NCI-H524 treated with DMSO at 0.1 percent for 48 hours (cell line): ENCODE data around the gene INO80C.

Experiments used
- DNase-seq: peaks from one replicate; lab custom pipeline; 2025; lab: John Stamatoyannopoulos, UW

Gene INO80C

DNA sequence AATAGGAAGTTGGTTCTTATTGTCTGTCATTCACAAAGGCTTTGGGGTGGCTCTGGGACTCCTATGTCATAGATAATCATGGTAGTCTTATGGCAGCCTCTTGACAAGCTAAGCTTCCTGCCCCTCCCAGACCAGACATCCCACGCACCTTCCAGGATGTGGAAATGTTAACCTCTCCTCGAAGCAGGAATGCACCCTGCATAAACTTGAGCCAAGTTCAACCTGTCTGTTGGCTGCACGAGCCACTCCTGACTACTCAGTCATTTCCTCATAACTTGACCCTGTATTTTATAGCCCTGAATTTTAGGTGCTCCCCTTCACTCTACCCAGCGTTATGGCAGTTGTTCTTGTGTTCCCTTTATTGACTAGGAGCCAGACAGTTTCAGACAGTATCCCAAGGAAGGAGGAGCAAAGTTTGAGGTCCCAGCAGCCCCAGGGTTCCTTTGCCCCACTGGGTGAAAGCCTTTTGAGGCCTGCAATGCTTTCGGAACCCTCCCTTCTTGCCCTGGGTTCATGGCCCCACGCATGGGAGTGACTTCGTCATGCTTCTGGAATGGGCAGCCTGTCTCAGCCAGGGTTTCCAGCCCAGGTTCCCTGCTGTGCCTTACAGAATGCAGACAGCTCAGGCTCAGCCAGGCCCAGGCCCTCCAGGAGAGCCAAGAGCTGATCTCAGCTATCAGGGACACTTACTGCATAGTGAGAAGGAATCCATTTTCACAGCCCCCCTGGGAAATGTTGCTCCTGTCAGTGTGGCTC is 15.6 kb upstream of the INO80C start:
- DNase-seq = no peak

DNA sequence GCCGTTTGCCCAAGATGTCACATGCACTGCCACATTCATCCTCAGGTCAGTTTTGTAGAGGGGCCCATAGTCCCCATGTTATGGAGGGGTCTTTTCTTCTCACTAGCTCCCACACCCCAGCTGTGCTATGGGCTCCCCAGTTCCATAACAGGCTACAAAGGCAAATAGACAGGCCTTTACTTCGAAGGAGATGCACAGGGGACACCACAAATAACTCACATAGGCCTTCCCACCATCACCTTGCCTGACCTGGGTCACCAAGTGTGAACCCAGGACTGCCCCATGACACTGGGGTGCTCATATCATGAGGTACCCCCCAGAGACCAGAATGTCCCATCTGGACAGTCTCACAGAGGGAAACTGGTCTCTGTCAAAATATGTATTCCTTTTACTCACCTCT is 15.0 kb upstream of the INO80C start:
- DNase-seq = no peak

DNA sequence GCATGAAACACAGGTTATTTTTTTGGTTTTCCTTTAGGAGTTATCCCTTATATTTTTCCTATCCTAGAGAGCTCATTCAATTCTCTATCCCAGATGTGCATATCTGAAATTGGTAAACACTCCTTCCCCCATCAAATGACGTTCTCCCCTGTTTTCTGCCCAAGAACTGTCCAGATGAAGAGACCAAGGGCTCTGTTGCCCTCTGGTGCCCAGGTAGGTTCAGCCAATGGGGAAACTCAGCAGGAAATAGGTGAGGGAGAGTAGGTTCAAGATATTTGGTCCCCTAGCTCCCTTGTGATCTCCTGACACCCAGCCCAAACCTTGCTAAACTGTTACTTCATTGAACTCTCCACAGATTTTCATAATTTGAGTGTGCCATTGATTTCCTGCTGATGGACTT is 14.1 kb upstream of the INO80C start:
- DNase-seq = no peak

DNA sequence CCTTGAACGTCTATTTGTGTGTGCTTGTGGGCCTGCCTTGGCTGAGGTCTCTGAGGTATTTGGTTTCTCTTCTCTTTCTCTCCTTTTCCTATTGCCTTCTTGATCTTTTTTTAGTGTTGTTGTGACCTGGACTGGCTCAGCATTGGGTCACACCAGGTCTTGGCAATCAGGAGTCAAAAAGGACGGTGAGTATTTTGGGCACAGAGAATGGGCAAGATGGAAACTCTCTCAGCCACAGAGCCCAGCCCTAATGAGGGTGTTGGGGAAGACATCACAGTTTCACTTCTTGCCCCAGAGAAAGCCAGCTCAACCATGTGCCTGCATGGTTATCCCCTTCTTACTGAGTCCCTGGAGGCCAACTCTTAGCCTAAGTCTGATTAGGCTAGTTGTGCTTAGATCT is 13.7 kb upstream of the INO80C start:
- DNase-seq = no peak

DNA sequence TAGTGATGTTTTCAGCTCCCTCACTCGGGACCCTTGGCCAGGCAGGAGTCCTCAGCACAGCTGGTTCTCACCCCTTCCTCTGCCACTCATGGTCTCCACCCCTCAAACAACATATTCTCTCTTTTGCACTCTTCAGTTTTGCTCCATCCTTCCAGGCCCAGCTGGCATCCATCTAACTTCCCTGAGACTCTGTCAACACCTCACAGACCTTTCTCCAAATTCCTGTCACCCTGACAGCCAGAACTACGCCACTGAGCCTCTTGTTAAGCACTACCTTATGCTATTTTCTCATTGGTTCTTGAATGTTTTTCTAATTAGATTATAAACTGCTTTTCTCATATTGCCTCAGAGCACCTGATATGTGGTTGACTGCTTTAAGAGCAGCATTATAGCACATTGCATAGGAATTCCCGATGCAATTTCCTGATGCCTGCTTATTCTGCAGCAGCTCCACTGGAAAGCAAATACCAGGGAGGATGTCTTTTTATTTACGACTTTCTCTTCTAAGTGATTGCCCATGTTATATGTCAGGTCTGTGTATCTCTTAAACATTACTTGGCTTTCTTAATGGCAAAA is 12.4 kb upstream of the INO80C start:
- DNase-seq = no peak

DNA sequence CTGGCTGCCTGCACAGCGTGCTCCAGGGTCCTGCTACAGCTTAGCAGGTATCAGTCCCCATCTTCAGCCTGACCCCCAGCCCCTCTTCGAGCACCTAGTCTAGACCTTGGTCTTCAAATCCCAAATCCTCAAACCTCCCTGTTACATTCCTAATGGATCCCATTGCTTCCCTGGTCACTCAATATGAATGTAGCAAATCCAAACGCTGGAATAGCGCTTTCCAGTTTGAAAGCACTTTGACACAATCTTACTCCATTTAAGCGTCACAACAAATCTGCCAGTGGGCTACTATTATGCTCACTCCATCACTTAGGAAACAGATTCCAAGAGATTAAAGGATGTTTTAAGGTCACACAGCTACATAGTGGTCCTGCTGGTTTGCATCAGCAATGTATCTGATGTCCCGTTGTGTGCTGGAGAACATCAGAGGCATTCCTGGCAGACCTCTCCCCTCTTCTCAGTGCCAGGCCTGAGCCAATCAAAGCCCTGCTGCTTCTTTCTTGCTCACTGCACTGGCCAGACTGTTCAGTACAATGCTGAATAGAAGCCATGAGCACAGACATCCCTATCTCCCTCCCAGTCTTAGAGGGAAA is 11.1 kb upstream of the INO80C start:
- DNase-seq = no peak

DNA sequence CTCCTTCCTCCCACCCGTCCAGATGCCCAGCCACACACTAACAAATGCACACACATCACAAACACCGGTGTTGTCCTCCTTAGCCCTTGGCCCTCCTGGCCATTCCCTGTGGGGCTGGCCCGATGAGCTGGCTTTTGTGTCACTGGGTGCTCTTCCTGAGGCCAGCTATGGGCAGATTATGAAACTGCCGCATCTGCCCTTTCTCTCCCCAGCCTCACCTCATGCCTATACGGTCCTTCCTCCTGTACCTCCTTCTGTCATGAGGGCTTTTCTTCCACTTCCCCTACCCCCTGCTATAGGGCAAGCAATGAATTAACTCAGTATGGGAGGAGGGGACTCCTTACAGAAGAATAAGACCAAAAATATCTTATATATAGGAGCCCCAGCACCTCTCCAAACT is 10.3 kb upstream of the INO80C start:
- no peak for DNase-seq

DNA sequence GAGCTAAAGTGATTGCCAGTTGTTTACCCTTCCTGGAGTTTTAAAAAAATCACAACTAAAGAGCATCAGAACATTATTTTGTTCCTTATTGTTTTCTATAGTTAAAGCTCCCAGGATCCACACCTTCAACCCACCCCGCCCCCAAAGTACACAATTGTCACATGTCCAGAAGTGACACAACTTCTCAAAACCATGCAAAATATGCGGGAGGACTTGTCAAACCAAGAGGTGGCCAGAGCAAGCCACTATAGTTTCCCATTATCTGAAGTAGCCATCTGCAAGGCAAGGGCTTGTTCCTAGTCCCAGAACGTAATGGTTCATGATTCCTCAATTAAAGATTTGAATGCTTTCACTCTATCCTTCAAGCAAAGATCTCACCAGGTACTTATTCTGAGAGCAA is 9.9 kb upstream of the INO80C start:
- no peak for DNase-seq

DNA sequence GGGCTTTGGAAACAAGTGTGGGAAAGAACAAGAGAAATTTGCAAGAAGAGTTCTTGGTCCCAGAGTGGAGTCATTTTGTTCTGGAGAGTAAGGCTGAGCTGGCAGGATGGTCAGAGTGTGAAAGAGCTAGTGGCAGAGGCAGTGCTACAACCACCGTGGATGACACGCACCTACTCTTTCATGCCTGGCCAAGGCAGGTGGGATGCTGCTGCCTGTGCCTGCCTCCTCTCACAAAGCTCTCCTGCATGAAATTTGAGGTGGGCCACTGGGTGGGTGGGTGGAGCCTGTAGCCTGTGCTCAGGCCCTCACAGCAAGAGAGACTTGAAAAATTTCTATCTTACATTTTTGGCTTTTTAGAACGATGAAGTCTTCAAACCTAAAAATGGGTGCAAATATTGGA is 9.4 kb upstream of the INO80C start:
- DNase-seq = no peak

DNA sequence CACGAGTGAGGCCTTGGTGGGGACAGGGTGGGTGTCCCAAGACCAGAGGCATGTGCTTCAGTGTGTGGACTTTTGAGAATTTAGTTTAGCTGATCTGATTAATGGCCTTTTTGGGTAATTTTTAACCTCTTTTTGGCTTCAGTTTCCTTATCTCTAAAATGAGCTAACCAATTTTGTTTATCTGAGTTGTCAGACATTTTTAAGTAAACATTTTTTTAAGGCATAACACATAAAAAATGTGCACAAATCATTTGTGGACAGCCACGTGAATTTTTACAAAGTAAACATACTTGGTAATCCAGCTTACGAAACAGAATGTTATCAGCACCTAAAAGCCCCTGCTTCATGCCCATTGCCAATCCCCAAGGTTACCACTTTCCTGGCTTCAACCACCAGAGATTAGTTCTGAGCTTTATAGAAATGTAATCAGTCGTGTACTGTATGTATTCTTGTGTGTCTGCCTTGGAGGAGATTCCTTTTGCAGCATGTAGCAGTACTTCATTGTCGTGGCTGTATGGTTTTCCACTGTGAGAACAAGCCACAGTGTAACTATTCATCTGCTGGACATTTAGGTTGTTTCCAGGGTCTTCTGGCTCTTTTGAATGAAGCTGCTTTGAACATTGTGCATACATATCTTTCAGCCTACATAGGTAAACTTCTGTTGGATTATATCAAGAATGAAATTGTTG is 8.4 kb upstream of the INO80C start:
- no peak for DNase-seq

DNA sequence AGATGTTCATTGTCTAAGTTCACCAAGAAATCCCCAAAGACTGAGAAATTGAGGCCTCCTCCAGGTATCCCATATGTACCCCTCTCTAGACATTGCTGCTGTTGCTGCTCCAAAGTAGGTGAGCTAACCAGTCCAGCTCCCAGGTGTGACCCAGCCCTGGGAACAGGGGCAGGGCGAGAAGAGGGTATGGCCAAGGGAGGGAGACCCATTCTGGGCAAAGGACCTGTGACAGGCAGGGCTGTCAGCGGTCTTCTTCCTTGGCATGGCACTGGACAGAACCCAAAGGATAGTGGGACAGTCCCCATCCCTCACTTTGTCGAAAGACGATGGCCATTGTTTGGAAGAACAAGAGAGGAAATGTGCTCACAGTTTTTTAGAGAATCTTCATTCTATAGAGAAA is 7.2 kb upstream of the INO80C start:
- DNase-seq = no peak

DNA sequence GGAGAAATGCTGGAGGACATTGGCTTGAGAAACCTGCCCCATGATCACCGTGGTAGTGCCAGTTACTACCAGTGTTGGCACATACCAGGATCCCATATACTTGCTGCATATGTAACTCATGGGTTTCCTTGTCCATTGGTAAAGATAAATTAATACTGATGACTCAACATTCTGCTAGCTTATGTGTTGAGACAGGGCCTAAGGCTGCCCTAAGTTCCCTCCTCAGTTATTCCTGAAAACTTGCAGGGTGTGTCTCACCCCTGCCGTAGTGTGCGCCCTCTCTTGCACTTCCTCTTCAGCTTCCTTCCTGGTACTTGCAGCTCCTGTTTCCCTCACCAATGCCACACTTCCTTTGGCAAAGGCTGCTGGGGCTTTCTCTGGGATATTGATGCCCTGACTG is 4.3 kb upstream of the INO80C start:
- DNase-seq = no peak

DNA sequence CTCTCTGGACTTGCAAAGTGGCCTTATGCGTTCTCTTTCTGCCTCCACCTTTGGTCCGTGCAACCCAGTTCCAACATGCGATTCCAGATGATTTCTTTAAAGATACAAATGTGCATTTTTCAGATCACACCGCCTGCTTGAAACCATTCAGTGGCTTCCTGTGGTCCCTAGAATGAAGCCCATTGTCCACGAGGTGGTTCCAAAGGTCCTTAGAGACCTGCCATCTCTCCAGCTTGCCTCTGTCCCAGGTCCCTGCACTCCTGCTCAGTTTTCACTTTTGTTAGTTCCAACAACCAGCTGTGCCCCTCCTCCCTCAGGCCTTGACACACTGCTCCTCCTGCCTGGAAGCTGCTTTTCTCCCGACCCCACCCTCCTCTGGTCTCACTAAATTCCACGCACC is 3.6 kb upstream of the INO80C start:
- no peak for DNase-seq

DNA sequence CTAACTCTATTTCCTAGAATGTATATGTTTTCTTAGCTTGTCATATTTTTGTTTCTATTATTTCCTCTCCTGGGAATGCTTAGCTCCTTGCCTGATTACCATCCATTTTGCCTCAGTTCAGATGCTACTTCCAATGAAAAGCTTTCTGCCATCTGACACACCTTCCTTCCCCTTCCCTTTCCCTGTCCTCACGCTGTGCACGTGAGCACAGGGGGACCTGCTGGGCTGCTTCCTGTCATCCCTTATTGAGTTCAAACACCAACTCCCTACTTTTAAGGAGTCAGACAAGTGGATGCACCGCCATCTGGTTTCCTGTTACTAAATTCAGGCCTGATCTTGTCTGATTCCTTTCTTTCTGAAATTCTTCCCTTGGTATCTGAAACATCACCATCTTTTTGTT is 2.4 kb upstream of the INO80C start:
- DNase-seq = no peak

DNA sequence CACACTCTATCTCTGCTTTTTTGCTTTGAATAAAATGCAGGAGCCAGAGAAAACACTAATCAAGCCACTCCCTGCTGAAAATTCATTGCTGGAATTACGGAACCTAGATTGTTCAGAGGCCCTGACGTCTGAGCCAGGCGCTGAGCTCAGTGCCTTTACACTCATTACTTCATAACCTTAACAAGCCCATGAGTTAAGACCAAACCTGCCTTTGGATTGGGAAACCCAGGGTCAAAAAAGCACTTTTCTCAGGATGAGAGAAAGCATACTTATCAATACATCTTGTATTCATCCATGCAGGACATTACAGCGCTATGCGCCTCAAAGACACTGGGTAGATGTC is 762 bp downstream of the INO80C start:
- no peak for DNase-seq

DNA sequence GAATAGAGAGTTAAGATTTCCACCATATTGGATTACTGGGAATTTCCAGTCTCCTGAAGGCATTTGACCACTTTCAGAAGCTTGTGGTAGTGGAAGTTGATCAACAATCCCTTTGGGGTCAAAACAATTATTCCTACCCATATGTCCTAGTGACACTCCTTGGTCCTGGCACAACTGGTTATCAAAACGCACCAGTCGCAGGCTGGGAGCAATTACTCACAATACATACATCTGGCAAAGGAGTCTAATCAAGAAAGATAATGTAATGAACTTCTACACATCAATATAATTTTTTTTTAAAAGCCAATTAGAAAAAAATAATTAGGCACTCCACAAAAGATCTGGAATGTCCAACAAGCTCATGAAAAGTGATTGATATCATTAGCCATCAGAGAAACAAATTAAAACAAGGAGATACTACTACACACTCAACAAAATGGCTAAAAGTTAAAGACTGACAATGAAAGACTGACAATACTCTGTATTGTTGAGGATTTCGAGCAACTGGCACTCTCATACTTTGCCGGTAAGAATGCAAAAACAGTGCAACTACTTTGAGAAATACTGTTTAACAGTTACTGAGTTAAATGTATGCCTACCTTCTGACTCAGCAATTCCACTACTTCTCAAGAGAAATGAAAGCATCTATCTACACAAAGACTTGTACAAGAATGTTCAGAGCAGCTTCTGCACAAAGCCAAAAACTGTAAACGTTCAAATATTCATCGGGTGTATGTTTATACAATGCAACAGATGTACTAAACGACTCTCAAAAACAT is 2.0 kb downstream of the INO80C start:
- no peak for DNase-seq

DNA sequence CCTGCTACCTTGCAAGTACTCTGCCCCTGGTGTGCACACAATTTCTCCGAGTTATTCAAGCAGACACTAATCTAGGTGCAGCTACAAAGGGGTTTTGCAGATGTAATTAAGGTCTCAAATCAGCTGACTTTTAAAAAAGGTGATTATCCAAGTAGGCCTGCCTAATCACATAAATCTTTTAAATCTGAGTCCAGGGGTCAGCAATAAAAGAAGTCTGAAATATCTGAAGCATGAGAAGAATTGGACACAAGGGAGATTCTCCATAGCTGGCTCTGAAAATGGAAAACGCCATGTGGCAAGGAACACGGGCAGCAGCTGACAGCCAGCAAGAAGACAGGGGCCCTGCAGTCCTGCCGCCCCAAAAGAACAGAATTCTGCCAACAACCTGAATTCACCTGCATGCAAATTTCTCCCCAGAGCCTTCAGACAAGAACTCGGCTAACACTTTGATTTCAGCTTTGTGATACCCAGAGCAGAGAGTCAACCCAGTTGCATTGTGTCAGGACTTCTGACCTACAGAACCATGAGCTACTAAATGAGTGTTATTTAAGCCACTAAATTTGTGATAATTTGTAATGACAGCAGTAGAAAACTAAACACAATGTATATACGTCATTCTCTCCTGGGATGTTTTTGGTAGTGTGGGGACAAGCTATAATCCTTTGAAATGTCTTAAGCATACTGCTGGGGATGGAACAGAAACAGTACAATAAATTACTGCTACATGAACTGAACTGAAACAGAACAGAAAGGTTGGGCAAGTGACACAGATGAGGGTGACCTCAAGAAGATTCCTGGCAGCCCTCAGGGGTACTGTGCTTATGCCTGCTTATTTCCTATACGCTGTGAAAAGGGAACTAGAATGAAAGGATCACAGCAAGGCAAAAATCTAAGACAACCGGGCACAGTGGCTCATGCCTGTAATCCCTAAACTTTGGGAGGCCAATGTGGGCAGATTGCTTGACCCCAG is 3.2 kb downstream of the INO80C start:
- DNase-seq = no peak

DNA sequence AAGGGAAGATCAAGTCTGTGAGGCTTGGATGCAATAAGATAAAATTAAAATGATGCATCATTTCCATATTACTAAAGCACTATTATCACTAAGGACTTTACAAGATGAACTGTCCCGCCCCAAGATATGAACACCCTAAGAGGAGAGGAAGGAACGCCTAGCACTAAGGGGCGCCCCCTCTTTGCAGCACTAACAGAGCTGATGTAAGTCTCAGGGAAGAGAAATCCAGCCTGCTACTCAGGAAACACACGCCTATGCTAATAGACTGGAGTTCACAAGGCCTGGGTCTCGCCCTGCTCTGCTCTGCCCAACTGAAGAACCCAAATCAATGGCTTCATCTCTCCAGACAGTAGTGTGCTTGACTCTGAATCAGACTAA is 6.1 kb downstream of the INO80C start:
- DNase-seq = no peak

DNA sequence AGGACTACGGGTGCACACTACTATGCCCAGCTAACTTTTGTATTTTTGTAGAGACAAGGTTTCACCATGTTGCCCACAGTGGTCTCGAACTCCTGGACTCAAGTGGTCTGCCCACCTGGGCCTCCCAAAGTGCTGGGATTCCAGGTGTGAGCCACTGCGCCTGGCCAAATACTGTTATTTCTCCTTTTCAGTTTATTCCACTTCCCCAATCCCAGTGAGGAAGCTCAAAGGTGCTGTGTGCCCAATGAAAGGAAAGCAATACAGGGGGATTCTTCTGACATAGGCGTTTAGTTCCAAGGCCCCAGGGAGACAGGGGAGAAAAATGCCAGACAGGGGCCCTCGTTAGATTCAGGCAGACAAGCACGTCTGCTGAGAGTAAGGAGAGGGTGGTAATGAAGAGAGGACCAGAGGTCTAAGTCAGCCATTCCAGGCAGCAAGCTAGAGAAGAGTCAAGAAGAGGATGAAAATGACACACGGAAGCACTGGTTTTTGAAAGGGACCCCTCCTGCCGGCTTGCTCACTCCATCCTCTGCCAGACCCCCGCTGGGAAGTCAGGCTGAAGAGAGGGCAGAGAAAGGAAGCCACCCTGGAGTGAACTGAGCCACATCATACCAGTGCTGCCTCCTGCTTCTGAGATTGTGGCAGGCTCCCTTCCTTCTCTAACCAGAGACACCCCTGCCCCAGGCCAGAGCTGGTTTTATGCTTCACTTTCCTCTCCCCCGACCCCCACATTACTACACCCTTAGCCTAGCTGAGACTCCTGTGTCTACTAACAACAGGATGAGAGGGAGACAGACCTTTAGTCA is 6.7 kb downstream of the INO80C start:
- DNase-seq = no peak

DNA sequence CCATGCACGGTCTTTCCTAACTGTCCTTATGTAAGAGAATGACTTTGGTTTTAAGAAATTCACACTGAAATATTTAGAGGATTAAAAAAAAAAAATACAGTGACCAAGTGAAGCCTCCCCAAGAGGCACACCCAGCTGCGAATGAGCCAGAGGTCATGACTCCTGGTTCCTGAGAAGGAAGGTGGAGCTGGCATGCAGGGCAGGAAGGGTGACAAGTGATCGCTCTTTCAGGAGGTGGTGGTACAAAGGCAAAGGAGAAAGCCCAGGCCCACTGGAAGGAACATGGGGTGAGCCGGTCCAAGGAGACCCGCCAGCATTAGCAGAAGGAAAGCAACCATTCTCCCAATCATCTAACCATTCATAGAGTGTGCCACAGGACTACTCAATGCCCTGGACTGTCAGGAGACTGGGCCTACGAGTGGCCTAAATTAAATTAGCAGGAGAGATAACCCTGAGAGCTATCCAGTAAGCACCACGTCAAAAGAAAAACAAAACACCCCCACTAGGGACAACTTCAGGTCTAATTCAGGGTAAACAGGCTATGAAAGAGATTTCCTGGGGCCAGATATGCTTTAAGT is 7.8 kb downstream of the INO80C start:
- DNase-seq = no peak
